NCI-H2081 (cell line): ENCODE measurements around the gene CAPN8.
A peak's percentile ranks its signal among the peaks of the same experiment; 100 is the strongest.

Source experiments
- DNase-seq, 2 experiments: peaks; one replicate each; lab custom pipeline; 2025; lab: John Stamatoyannopoulos, UW

Gene CAPN8

GRCh38 chr1:223617323-223618070, 48.0 kb downstream of the CAPN8 start:
- no peak for DNase-seq

GRCh38 chr1:223616586-223616985, 48.9 kb downstream of the CAPN8 start:
- DNase-seq = no peak

GRCh38 chr1:223611936-223612335, 53.6 kb downstream of the CAPN8 start:
- DNase-seq = no peak

GRCh38 chr1:223609977-223610376, 55.5 kb downstream of the CAPN8 start:
- peak; percentile 37 to 73 for DNase-seq

GRCh38 chr1:223609066-223609465, 56.4 kb downstream of the CAPN8 start:
- DNase-seq = no peak

GRCh38 chr1:223558512-223558911, 107.0 kb downstream of the CAPN8 start:
- no peak for DNase-seq

- no peak for DNase-seq
These were observed 108.4 kb downstream of the CAPN8 start for GRCh38 chr1:223557130-223557475.

- peak; percentile 36 to 37 for DNase-seq
These were observed 108.9 kb downstream of the CAPN8 start for GRCh38 chr1:223556414-223557129.

GRCh38 chr1:223553957-223554356, 111.5 kb downstream of the CAPN8 start:
- no peak for DNase-seq

GRCh38 chr1:223551610-223552009, 113.9 kb downstream of the CAPN8 start:
- DNase-seq = no peak

GRCh38 chr1:223549740-223550139, 115.8 kb downstream of the CAPN8 start:
- DNase-seq = no peak

GRCh38 chr1:223547316-223548114, 118.0 kb downstream of the CAPN8 start:
- DNase-seq = no peak

GRCh38 chr1:223545343-223545742, 120.2 kb downstream of the CAPN8 start:
- DNase-seq = no peak

GRCh38 chr1:223543560-223543959, 121.9 kb downstream of the CAPN8 start:
- no peak for DNase-seq

- DNase-seq = no peak
These were observed 122.7 kb downstream of the CAPN8 start for GRCh38 chr1:223542831-223543230.

- DNase-seq = no peak
These were observed 124.9 kb downstream of the CAPN8 start for GRCh38 chr1:223540485-223541106.

- no peak for DNase-seq
These were observed 125.8 kb downstream of the CAPN8 start for GRCh38 chr1:223539750-223540149.

GRCh38 chr1:223538981-223539380, 126.5 kb downstream of the CAPN8 start:
- DNase-seq = no peak

GRCh38 chr1:223535319-223535718, 130.2 kb downstream of the CAPN8 start:
- DNase-seq = no peak

GRCh38 chr1:223534677-223535076, 130.8 kb downstream of the CAPN8 start:
- no peak for DNase-seq

- no peak for DNase-seq
These were observed 131.8 kb downstream of the CAPN8 start for GRCh38 chr1:223533708-223534107.

GRCh38 chr1:223531742-223532341, 133.7 kb downstream of the CAPN8 start:
- DNase-seq = peak; percentile 60 to 76
